ENCODE data around the gene DIPK2B.

The DIPK2B gene

GRCh38 chrX:45200741-45201234, at the start of gene DIPK2B:
Gene DIPK2B, minus strand, starts transcription at chrX:45200876. Its CDS starts 50 bp downstream, at chrX:45200826.
- no peak for DNase-seq (ENCODE audit: low spot score)

- no peak for DNase-seq (ENCODE audit: low spot score)
Measured at GRCh38 chrX:45240301-45240700, 39.6 kb upstream of the DIPK2B start.

- no peak for DNase-seq (ENCODE audit: low spot score)
Measured at GRCh38 chrX:45238489-45238888, 37.8 kb upstream of the DIPK2B start.

- DNase-seq (ENCODE audit: low spot score), result no peak
Measured at GRCh38 chrX:45233531-45233930, 32.9 kb upstream of the DIPK2B start.

- DNase-seq (ENCODE audit: low spot score), result no peak
Measured at GRCh38 chrX:45232139-45232538, 31.5 kb upstream of the DIPK2B start.

GRCh38 chrX:45230410-45230809, 29.7 kb upstream of the DIPK2B start:
- DNase-seq (ENCODE audit: low spot score), result no peak

GRCh38 chrX:45229348-45229747, 28.7 kb upstream of the DIPK2B start:
- no peak for DNase-seq (ENCODE audit: low spot score)

- DNase-seq (ENCODE audit: low spot score), result no peak
Measured at GRCh38 chrX:45228126-45228525, 27.4 kb upstream of the DIPK2B start.

GRCh38 chrX:45208121-45208856, 7.6 kb upstream of the DIPK2B start:
- DNase-seq (ENCODE audit: low spot score), result no peak

GRCh38 chrX:45202171-45202570, 1.5 kb upstream of the DIPK2B start:
- DNase-seq (ENCODE audit: low spot score), result no peak

GRCh38 chrX:45198706-45199105, 2.0 kb downstream of the DIPK2B start:
- no peak for DNase-seq (ENCODE audit: low spot score)

GRCh38 chrX:45198301-45198700, 2.4 kb downstream of the DIPK2B start:
- DNase-seq (ENCODE audit: low spot score), result no peak

- no peak for DNase-seq (ENCODE audit: low spot score)
Measured at GRCh38 chrX:45196701-45197100, 4.0 kb downstream of the DIPK2B start.

- no peak for DNase-seq (ENCODE audit: low spot score)
Measured at GRCh38 chrX:45191820-45192409, 8.8 kb downstream of the DIPK2B start.

GRCh38 chrX:45191383-45191782, 9.3 kb downstream of the DIPK2B start:
- DNase-seq (ENCODE audit: low spot score), result no peak

GRCh38 chrX:45187731-45188130, 12.9 kb downstream of the DIPK2B start:
- no peak for DNase-seq (ENCODE audit: low spot score)

GRCh38 chrX:45186643-45187026, 14.0 kb downstream of the DIPK2B start:
- DNase-seq (ENCODE audit: low spot score), result no peak

GRCh38 chrX:45184211-45184610, 16.5 kb downstream of the DIPK2B start:
- no peak for DNase-seq (ENCODE audit: low spot score)

- DNase-seq (ENCODE audit: low spot score), result peak; percentile 47
Measured at GRCh38 chrX:45172890-45173289, 27.8 kb downstream of the DIPK2B start.

- DNase-seq (ENCODE audit: low spot score), result no peak
Measured at GRCh38 chrX:45166781-45167180, 33.9 kb downstream of the DIPK2B start.

- no peak for DNase-seq (ENCODE audit: low spot score)
Measured at GRCh38 chrX:45165726-45166125, 35.0 kb downstream of the DIPK2B start.

- DNase-seq (ENCODE audit: low spot score), result no peak
Measured at GRCh38 chrX:45164995-45165394, 35.7 kb downstream of the DIPK2B start.

- DNase-seq (ENCODE audit: low spot score), result no peak
Measured at GRCh38 chrX:45164021-45164621, 36.6 kb downstream of the DIPK2B start.

All from LoVo (cell line).